NCI-H2196 treated with DMSO at 0.1 percent for 48 hours (cell line): ENCODE data around the gene WWC2.
"Not testable (repeated sequence)": the region's sequence is repeated elsewhere in the genome, so short reads cannot be mapped to it uniquely, and the experiment has no call there.

Source experiments
- DNase-seq: peaks from one replicate; lab custom pipeline; 2025; ENCODE audit not compliant: unreplicated experiment; lab: John Stamatoyannopoulos, UW

The WWC2 gene

GRCh38 chr4:183171484-183172267 is 72.6 kb downstream of the WWC2 start:
- DNase-seq, result no peak

GRCh38 chr4:183172881-183173280 is 73.8 kb downstream of the WWC2 start:
- DNase-seq, result no peak

DNA sequence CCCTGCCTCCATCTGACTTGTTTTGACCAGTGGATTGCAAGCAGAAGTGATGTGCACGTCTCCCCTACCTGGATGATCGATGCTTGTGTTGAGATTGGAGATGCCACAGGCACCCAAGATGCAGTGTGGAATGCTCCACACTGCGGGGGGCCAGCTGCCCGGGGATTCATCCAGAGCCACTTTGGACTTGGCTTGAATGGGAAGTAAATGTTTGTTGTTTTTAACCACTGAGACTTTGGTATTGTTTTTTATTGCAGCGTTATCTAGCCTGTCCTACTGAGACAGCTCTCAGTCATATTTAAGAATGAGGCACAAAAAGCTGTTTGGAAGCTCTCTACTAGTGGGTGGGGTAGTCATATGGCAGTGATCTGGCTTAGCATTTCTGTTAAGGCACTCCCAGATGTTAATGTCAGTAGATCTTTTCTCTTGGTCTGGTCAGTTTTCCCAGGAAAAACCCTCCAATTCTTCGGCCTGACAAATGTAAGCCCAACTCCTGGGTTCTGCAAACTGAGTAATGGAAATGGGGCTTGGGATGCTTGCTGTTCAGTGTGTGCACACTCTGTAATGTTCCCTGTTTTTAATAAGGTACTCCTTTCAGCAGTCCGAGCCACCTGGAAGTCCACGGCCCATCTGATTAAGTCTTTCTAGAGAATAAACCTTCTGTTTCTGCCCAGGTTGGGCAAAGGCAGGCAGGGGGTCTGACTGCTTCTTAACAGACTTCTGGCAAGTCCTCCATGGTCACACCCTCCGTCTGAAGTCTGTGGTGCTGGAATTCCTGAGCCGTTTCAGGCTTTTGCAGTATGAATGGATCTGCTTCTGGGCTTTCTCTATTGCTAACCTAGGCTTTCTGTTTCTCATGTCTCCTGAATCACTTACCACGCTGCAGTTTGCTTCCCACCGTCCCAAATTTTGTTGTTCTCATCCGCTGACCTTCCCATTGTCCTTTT is 74.8 kb downstream of the WWC2 start:
- DNase-seq, result no peak

GRCh38 chr4:183175631-183176232 is 76.7 kb downstream of the WWC2 start:
- DNase-seq, result no peak

DNA sequence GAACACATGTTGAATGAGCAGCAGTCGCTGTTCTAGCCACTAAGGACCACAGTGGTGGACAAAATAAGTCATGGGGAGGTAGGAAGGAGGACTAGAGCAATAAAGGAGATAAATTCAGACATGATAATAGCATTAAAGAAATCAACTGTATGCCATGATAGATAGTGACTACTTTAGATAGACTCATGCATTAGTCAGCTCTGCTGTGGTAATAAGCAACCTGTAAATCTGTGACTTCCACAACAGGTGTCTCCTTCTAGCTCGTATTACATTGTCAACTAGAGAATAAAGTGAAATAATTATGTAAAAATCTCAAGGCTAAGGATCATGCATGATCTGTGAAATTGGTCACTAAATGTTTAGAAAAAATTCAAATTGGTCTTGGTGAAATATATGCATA is 77.9 kb downstream of the WWC2 start:
- no peak for DNase-seq

- DNase-seq, result no peak
Observed at GRCh38 chr4:183178201-183178600, 79.1 kb downstream of the WWC2 start.

GRCh38 chr4:183180096-183180495 is 81.0 kb downstream of the WWC2 start:
- DNase-seq, result no peak

DNA sequence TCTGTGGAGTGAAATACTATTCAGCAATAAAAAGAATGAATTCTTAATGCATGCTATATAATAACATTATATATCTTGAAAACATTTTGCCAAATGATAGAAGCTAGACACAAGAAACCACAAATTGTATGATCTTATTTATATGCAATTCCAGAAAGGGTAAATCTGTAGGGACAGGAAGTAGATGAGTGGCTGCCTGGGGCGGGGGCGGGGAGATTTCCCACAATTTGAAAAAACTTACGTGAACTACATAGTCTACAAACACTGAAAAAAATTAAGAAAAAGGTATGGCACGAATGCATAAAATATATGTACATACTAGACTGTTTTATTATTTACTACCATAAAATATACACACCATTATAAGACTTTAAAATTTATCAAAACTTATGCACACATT is 81.6 kb downstream of the WWC2 start:
- no peak for DNase-seq

GRCh38 chr4:183181081-183181480 is 82.0 kb downstream of the WWC2 start:
- no peak for DNase-seq

GRCh38 chr4:183182873-183183725 is 84.0 kb downstream of the WWC2 start:
- peak; percentile 57 for DNase-seq

DNA sequence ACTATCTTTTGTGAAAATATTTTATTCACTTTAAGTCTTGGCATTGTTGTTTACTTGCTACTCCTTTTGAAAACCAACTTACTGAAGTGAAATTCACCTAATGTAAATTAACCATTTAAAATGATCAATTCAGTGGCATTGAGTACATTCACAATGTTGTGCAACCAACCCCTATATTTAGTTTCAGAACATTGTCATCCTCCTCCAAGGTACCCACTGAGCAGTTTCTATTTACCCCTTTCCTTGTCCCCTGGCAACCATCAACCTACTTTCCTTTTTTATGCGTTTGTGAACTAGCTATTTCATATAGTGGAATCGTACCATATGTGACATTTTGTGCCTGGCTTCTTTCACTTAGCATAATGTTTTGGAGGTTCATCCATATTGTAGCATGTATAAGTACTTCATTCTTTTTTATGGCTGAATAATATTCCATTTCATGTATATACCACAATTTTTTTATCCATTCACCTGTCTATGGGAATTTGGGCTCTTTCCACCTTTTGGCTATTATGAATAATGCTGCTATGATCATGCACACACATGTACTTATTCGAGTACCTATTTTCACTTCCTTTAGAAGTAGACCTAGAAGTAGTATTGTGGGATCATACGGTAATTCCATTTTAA is 85.0 kb downstream of the WWC2 start:
- no peak for DNase-seq

GRCh38 chr4:183185018-183185417 is 86.0 kb downstream of the WWC2 start:
- DNase-seq, result no peak

- no peak for DNase-seq
Observed at GRCh38 chr4:183185559-183185958, 86.5 kb downstream of the WWC2 start.

GRCh38 chr4:183186813-183187212 is 87.8 kb downstream of the WWC2 start:
- no peak for DNase-seq

- DNase-seq, result no peak
Observed at GRCh38 chr4:183190900-183191527, 92.0 kb downstream of the WWC2 start.

GRCh38 chr4:183191630-183192029 is 92.6 kb downstream of the WWC2 start:
- DNase-seq, result no peak

GRCh38 chr4:183192571-183192970 is 93.5 kb downstream of the WWC2 start:
- DNase-seq, result no peak

DNA sequence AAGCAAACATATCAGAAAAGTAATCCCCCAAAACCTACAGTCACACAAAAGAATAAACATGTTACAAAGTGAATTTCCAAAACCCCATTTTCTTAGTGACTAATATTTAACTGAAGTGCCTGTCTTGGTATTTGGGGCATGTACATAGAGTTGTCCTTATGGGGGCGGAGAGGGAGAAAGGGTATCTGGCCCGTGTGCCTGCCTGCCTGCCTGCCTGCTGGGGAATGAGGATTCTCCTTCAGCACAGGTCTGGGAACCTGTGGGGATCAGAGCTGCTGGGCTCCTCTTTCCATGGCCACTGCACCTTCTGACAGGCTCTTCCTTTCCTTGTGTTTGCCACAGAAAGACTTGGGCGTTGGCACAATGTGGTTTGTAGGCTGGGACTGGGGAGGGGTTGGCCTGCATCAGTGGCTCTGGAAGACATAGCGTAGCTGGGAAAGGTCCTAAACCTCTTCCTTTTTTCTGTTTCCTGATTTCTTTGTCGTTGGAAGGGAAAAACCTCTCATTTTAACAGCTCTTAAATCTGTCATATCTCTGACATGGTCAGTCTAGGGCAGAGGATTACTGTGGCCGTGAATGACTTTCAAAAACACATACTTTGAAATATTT is 94.8 kb downstream of the WWC2 start:
- not testable (repeated sequence) for DNase-seq

DNA sequence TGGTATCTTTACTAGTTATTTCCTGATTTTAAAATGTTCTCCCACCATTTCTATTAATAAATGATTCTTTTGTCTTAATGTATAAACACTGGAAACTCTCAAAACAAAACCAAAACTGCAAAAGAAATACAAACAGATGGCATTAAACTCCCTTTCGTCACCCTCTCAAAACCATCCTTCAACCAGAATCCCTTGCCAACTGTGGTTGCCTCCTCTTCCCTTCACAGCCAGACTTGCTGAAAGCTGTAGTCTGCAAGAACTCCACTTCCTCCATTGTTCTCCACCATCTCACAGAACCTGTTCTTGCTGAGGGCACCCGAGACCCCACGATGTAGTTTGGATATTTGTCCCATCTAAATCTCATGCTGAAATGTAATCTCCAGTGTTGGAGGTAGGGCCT is 96.5 kb downstream of the WWC2 start:
- no peak for DNase-seq
